A673 (cell line): ENCODE data around the gene KCNJ14. TPM values are rescaled to one million over a fixed set of nuclear protein-coding genes. Genes with fewer than 3 reads are reported as not detected.

ENCODE experiments used
- Bru-seq: library from RNA; stranded (reverse); fragments of 400-500 nt; gene quantifications from one replicate; lab custom pipeline; 2021; lab: Mats Ljungman, UMichigan
- BruChase-seq, 2 experiments: library from RNA; stranded (reverse); fragments of 400-500 nt; gene quantifications; one replicate each; lab custom pipeline; 2021; lab: Mats Ljungman, UMichigan
- BruUV-seq: library from RNA; stranded (reverse); fragments of 400-500 nt; replicated peaks from 2 replicates; lab custom pipeline; 2021; lab: Mats Ljungman, UMichigan
- CTCF ChIA-PET: fragments of 300-600 bp; sonication (Branson Sonifier 250); formaldehyde crosslinking; loops from one replicate; lab custom pipeline; 2022; ENCODE audit warnings: antibody characterized with exemption; lab: Charles Lee
- POLR2A ChIA-PET: fragments of 300-600 bp; sonication (Branson Sonifier 250); formaldehyde crosslinking; loops from one replicate; lab custom pipeline; 2022; ENCODE audit warnings: antibody characterized with exemption; ENCODE audit not compliant: low non-redundant PET; lab: Charles Lee
- DNase-seq: peaks from one replicate; pipeline ENCODE4 v3.0.0-alpha.2; 2015; ENCODE audit warnings: low spot score
- H3K27ac ChIP-seq: fragments of 200-600 bp; sonication (generic); 2 replicates; pipeline ENCODE4 v1.5.1; 2016; ENCODE audit warnings: mixed run types, low read depth, mild to moderate bottlenecking, mixed read lengths, antibody characterized with exemption, low read length; ENCODE audit not compliant: poor library complexity, severe bottlenecking
- H3K27me3 ChIP-seq: fragments of 200-600 bp; sonication (generic); replicated peaks from 2 replicates; pipeline ENCODE4 v1.6.1; 2017; ENCODE audit warnings: mixed run types, low read depth, mild to moderate bottlenecking, mixed read lengths, antibody characterized with exemption, low read length; ENCODE audit not compliant: insufficient read depth, poor library complexity
- H3K36me3 ChIP-seq: fragments of 200-600 bp; sonication (generic); 2 replicates; pipeline ENCODE4 v1.6.1; 2016; ENCODE audit warnings: mixed run types, mild to moderate bottlenecking, mixed read lengths, antibody characterized with exemption, low read length; ENCODE audit not compliant: insufficient read depth, poor library complexity, severe bottlenecking
- H3K4me1 ChIP-seq: fragments of 200-600 bp; sonication (generic); 2 replicates; pipeline ENCODE4 v1.6.1; 2017; ENCODE audit warnings: mixed run types, mild to moderate bottlenecking, mixed read lengths, antibody characterized with exemption, low read length; ENCODE audit not compliant: insufficient read depth, poor library complexity, severe bottlenecking
- H3K4me3 ChIP-seq: fragments of 200-600 bp; sonication (generic); 2 replicates; pipeline ENCODE4 v1.5.1; 2016; ENCODE audit warnings: low read depth, mixed run types, mild to moderate bottlenecking, mixed read lengths, low read length; ENCODE audit not compliant: poor library complexity, severe bottlenecking
- H3K9me3 ChIP-seq: fragments of 200-600 bp; sonication (generic); 2 replicates; pipeline ENCODE4 v1.6.1; 2016; ENCODE audit warnings: mixed run types, low read depth, mild to moderate bottlenecking, mixed read lengths, antibody characterized with exemption, low read length; ENCODE audit not compliant: poor library complexity, severe bottlenecking
- CTCF ChIP-seq: fragments of 300-800, 200-600 bp; sonication (generic); conservative IDR thresholded peaks from 2 replicates; pipeline ENCODE4 v1.5.1; 2017; ENCODE audit warnings: low read depth, mild to moderate bottlenecking, antibody characterized with exemption, low read length, moderate library complexity, mixed read lengths
- EZH2 ChIP-seq: fragments of 200-600 bp; sonication (generic); IDR thresholded peaks from 2 replicates; pipeline ENCODE4 v1.6.1; 2017; ENCODE audit warnings: borderline replicate concordance, low read depth, mild to moderate bottlenecking, mixed read lengths, antibody characterized with exemption, low read length; ENCODE audit not compliant: poor library complexity, severe bottlenecking
- intact Hi-C: fragments of 100-400 bp; cut with micrococcal nuclease; formaldehyde crosslinking; loops from one replicate; pipeline ENCODE4 v1.10.0; 2022; ENCODE audit not compliant: unreplicated experiment
- long read RNA-seq: library from polyadenylated mRNA; stranded (forward); transcript quantifications from one replicate; pipeline ENCODE4 v2.0.0, GENCODE V29; 2022
- total RNA-seq: library from RNA; stranded (reverse); gene quantifications from 2 replicates; pipeline ENCODE4 v1.2.3, GENCODE V29; 2021

KCNJ14 gene
- total RNA-seq (6.5 and 7.0 TPM in 2 replicates), Bru-seq, nascent RNA (percentile 80 among the genes with signal in this experiment), BruChase-seq, experiment 1, labeled RNA remaining after a 2-hour chase (percentile 93 among the genes with signal in this experiment), BruChase-seq, experiment 2, labeled RNA remaining after a 6-hour chase (percentile 97 among the genes with signal in this experiment)
- long read RNA-seq, partial matches to known transcripts = 0 of 5 reads
- long read RNA-seq, other reads (novel, unspliced or antisense) = 3 of 5 reads

GRCh38 chr19:48455171-48455907, at the start of gene KCNJ14:
KCNJ14 (plus strand) TSS chr19:48455574; CDS start chr19:48461725, 6,151 bp downstream.
- TF ChIP-seq EZH2 = no peak
- TF ChIP-seq CTCF = no peak
- Histone ChIP-seq H3K36me3 (peaks cover 54% of the 10 kb centered on the region), H3K27ac (no peak within 1 kb of the TSS), H3K9me3 (no peaks in the 10 kb centered on the region), H3K27me3 (no peaks in the 10 kb centered on the region), H3K4me3 (no peak within 1 kb of the TSS), H3K4me1 (no peaks in the 10 kb centered on the region)
- intact Hi-C loops = no loop called here
- no peak for DNase-seq
- CTCF ChIA-PET = no interaction called here
- BruUV-seq = no TSS peak
- POLR2A ChIA-PET = no interaction called here

- TF ChIP-seq EZH2 (no peak), CTCF (no peak)
- Histone ChIP-seq H3K27me3 (no peaks in the 10 kb centered on the region), H3K4me3 (no peak overlapping the region), H3K27ac (no peak overlapping the region), H3K4me1 (peaks cover 3% of the 10 kb centered on the region), H3K9me3 (no peaks in the 10 kb centered on the region), H3K36me3 (no peaks in the 10 kb centered on the region)
- ChIA-PET POLR2A (no interaction called here), CTCF (no interaction called here)
- no TSS peak for BruUV-seq
- no peak for DNase-seq
- intact Hi-C loops = no loop called here
These were observed 49.5 kb upstream of the KCNJ14 start for GRCh38 chr19:48405850-48406249.

GRCh38 chr19:48413879-48414587, 41.3 kb upstream of the KCNJ14 start:
- Histone ChIP-seq H3K4me1 (peaks cover 5% of the 10 kb centered on the region), H3K27ac (peak overlapping the region; percentile 16), H3K4me3 (no peak overlapping the region), H3K36me3 (no peaks in the 10 kb centered on the region), H3K27me3 (no peaks in the 10 kb centered on the region), H3K9me3 (no peaks in the 10 kb centered on the region)
- CTCF ChIA-PET = no interaction called here
- no TSS peak for BruUV-seq
- POLR2A ChIA-PET = no interaction called here
- intact Hi-C loops = no loop called here
- no peak for DNase-seq
- TF ChIP-seq EZH2 (no peak), CTCF (no peak)
